K562 (cell line): ENCODE results near the gene MARCKSL1. TPM values are rescaled to one million over a fixed set of nuclear protein-coding genes. Genes with fewer than 3 reads are reported as not detected.

Experiments
- BHLHE40 ChIP-seq: IDR thresholded peaks from 2 replicates; pipeline ENCODE4 v1.6.1; 2011; ENCODE audit warnings: low read length, improper control_type of control experiment
- KHSRP ChIP-seq: fragments of 450-650 bp; IDR thresholded peaks from 2 replicates; pipeline ENCODE4 v1.6.1; 2017
- PURB ChIP-seq: sonication (generic); formaldehyde crosslinking; IDR thresholded peaks from 2 replicates; pipeline ENCODE4 v1.9.0; 2021; ENCODE audit warnings: low read depth, mild to moderate bottlenecking, missing genetic modification reagents
- TCFL5 ChIP-seq: fragments of 250-450 bp; sonication (Bioruptor Pico); conservative IDR thresholded peaks from 2 replicates; pipeline ENCODE4 v1.6.1; 2021; ENCODE audit warnings: mild to moderate bottlenecking, moderate library complexity, matching md5 sums
- THRAP3 ChIP-seq: fragments of 450-650 bp; IDR thresholded peaks from 2 replicates; pipeline ENCODE4 v1.6.1; 2016; ENCODE audit warnings: mild to moderate bottlenecking, inconsistent platforms, borderline replicate concordance
- ZBTB1 ChIP-seq: sonication (generic); formaldehyde crosslinking; IDR thresholded peaks from 2 replicates; pipeline ENCODE4 v1.8.1; 2023; ENCODE audit warnings: missing genetic modification reagents, low read depth, mild to moderate bottlenecking, borderline replicate concordance
- ZNF23 ChIP-seq: fragments of 250-450 bp; sonication (Bioruptor Pico); IDR thresholded peaks from 2 replicates; pipeline ENCODE4 v1.4.0; 2020; ENCODE audit warnings: mild to moderate bottlenecking
- ZNF3 ChIP-seq: fragments of 250-450 bp; sonication (Bioruptor Pico); IDR thresholded peaks from 2 replicates; pipeline ENCODE4 v1.5.0; 2021; ENCODE audit warnings: mild to moderate bottlenecking, moderate library complexity
- ZNF444 ChIP-seq: fragments of 250-450 bp; sonication (Bioruptor Pico); IDR thresholded peaks from 2 replicates; pipeline ENCODE4 v1.4.0; 2020; ENCODE audit warnings: mild to moderate bottlenecking, moderate library complexity
- polyA plus RNA-seq, 8 experiments: library from polyadenylated mRNA; depleted of rRNA in 4 of 8; stranded (reverse) in 5 of 8; unstranded in 3 of 8; fragments of >200 nt; fragmentation: Nextera tagmentation in 2 of 8; fragmentation: Illumina TruSeq in 1 of 8; extraction: Ambion mirVana in 2 of 8; extraction: Trizol in 1 of 8; gene quantifications; 2 replicates each; pipeline versions ENCODE4 v1.2.1 to v1.2.3, GENCODE V29; 2011 to 2014; ENCODE audit warnings: inconsistent platforms in 1 of 8, missing spikeins in 1 of 8
- total RNA-seq, 7 experiments: library from RNA; depleted of rRNA in 6 of 7; stranded (reverse); fragments of >200 nt in 6 of 7; fragmentation: Illumina TruSeq in 2 of 7; extraction: Trizol in 2 of 7; gene quantifications; 2 replicates each; pipeline versions ENCODE4 v1.2.1 to v1.2.3, GENCODE V29; 2011 to 2021; ENCODE audit warnings: low replicate concordance in 1 of 7
- TF ChIP-seq, protein P1 (sequence below): sonication (generic); formaldehyde crosslinking; IDR thresholded peaks from 2 replicates; pipeline ENCODE4 v1.4.0; 2020; ENCODE audit warnings: mild to moderate bottlenecking, missing genetic modification reagents
- TF ChIP-seq, protein P2 (sequence below): fragments of 450-650 bp; IDR thresholded peaks from 2 replicates; pipeline ENCODE4 v1.7.0; 2016; ENCODE audit warnings: borderline replicate concordance
- TF ChIP-seq, protein P3 (sequence below), 2 experiments: fragments of 450-650 bp; formaldehyde crosslinking in 1 of 2; IDR thresholded peaks; 2 replicates each; pipeline versions ENCODE4 v1.4.0 to v1.6.1; 2014 to 2020; ENCODE audit warnings: mild to moderate bottlenecking in 2 of 2, borderline replicate concordance in 1 of 2, low read depth in 1 of 2

Gene MARCKSL1
- total and polyA plus RNA-seq, 9 of the 15 experiments (the other 6 are each of a cell fraction or from before 2014, with no cell fraction given) = 14.7 to 325 (median 155) TPM

GRCh38 chr1:32350785-32351398 lies 14.9 kb upstream of the MARCKSL1 start (continued):
- TF ChIP-seq, protein P1, sequence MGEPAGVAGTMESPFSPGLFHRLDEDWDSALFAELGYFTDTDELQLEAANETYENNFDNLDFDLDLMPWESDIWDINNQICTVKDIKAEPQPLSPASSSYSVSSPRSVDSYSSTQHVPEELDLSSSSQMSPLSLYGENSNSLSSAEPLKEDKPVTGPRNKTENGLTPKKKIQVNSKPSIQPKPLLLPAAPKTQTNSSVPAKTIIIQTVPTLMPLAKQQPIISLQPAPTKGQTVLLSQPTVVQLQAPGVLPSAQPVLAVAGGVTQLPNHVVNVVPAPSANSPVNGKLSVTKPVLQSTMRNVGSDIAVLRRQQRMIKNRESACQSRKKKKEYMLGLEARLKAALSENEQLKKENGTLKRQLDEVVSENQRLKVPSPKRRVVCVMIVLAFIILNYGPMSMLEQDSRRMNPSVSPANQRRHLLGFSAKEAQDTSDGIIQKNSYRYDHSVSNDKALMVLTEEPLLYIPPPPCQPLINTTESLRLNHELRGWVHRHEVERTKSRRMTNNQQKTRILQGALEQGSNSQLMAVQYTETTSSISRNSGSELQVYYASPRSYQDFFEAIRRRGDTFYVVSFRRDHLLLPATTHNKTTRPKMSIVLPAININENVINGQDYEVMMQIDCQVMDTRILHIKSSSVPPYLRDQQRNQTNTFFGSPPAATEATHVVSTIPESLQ = peak; percentile 94; the same call in 1 of the 2 replicates
- TF ChIP-seq ZBTB1 (CRISPR knock-in tag) (no peak), KHSRP (no peak), ZNF3 (CRISPR knock-in tag) (no peak), PURB (no peak), TCFL5 (0 out of 2 replicates have a peak, but pooled peaks have one; percentile 63), BHLHE40 (0 out of 2 replicates have a peak, but pooled peaks have one; percentile 39), ZNF23 (CRISPR knock-in tag) (0 out of 2 replicates have a peak, but pooled peaks have one; percentile 12), THRAP3 (no peak), ZNF444 (0 out of 2 replicates have a peak, but pooled peaks have one; percentile 58)
- TF ChIP-seq, protein P2, sequence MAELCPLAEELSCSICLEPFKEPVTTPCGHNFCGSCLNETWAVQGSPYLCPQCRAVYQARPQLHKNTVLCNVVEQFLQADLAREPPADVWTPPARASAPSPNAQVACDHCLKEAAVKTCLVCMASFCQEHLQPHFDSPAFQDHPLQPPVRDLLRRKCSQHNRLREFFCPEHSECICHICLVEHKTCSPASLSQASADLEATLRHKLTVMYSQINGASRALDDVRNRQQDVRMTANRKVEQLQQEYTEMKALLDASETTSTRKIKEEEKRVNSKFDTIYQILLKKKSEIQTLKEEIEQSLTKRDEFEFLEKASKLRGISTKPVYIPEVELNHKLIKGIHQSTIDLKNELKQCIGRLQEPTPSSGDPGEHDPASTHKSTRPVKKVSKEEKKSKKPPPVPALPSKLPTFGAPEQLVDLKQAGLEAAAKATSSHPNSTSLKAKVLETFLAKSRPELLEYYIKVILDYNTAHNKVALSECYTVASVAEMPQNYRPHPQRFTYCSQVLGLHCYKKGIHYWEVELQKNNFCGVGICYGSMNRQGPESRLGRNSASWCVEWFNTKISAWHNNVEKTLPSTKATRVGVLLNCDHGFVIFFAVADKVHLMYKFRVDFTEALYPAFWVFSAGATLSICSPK = no peak
- TF ChIP-seq, protein P3, sequence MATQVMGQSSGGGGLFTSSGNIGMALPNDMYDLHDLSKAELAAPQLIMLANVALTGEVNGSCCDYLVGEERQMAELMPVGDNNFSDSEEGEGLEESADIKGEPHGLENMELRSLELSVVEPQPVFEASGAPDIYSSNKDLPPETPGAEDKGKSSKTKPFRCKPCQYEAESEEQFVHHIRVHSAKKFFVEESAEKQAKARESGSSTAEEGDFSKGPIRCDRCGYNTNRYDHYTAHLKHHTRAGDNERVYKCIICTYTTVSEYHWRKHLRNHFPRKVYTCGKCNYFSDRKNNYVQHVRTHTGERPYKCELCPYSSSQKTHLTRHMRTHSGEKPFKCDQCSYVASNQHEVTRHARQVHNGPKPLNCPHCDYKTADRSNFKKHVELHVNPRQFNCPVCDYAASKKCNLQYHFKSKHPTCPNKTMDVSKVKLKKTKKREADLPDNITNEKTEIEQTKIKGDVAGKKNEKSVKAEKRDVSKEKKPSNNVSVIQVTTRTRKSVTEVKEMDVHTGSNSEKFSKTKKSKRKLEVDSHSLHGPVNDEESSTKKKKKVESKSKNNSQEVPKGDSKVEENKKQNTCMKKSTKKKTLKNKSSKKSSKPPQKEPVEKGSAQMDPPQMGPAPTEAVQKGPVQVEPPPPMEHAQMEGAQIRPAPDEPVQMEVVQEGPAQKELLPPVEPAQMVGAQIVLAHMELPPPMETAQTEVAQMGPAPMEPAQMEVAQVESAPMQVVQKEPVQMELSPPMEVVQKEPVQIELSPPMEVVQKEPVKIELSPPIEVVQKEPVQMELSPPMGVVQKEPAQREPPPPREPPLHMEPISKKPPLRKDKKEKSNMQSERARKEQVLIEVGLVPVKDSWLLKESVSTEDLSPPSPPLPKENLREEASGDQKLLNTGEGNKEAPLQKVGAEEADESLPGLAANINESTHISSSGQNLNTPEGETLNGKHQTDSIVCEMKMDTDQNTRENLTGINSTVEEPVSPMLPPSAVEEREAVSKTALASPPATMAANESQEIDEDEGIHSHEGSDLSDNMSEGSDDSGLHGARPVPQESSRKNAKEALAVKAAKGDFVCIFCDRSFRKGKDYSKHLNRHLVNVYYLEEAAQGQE (IDR thresholded peaks at IDR 0.05; ENCODE audit: borderline replicate concordance) = no peak
- TF ChIP-seq, protein P3 (CRISPR knock-in tag; IDR thresholded peaks at IDR 0.05; ENCODE audit: low read depth) = 0 out of 2 replicates have a peak, but pooled peaks have one; percentile 38
